WTC11 (cell line): Measurements from ENCODE around the gene STRADA. TPM values are rescaled to one million over a fixed set of nuclear protein-coding genes. Genes with fewer than 3 reads are reported as not detected.
A peak's percentile ranks its signal among the peaks of the same experiment; 100 is the strongest.

Experiments used
- ATAC-seq: fragments of 200-7000 bp; cut with Tn5 transposase; 2 replicates; pipeline ENCODE4 v1.10.0; 2021; ENCODE audit warnings: mild to moderate bottlenecking, moderate library complexity
- CTCF ChIA-PET: fragments of 300-600 bp; sonication (Branson Sonifier 250); formaldehyde crosslinking; loops from one replicate; lab custom pipeline; 2021; ENCODE audit warnings: antibody characterized with exemption; lab: Charles Lee
- POLR2A ChIA-PET: fragments of 350-600 bp; sonication (Branson Sonifier 250); formaldehyde crosslinking; loops from one replicate; lab custom pipeline; 2021; ENCODE audit warnings: antibody characterized with exemption; lab: Charles Lee
- DNase-seq: peaks from one replicate; pipeline ENCODE4 v3.0.0; 2021; ENCODE audit warnings: low spot score
- H3K27ac Mint-ChIP-seq: 2 replicates; pipeline ENCODE4 v1.8.0; 2021; ENCODE audit warnings: mixed read lengths
- H3K27me3 Mint-ChIP-seq: 2 replicates; pipeline ENCODE4 v1.8.0; 2021; ENCODE audit warnings: low read depth, mild to moderate bottlenecking, moderate library complexity, mixed read lengths
- H3K36me3 Mint-ChIP-seq: 2 replicates; pipeline ENCODE4 v1.8.0; 2021; ENCODE audit warnings: mixed read lengths
- H3K4me1 Mint-ChIP-seq: 2 replicates; pipeline ENCODE4 v1.8.0; 2022; ENCODE audit warnings: mixed read lengths
- H3K4me3 Mint-ChIP-seq: 2 replicates; pipeline ENCODE4 v1.8.0; 2021; ENCODE audit warnings: mild to moderate bottlenecking, moderate library complexity, mixed read lengths
- H3K9me3 Mint-ChIP-seq: 2 replicates; pipeline ENCODE4 v1.8.0; 2021; ENCODE audit warnings: mixed read lengths
- ATF1 ChIP-seq: sonication (generic); formaldehyde crosslinking; IDR thresholded peaks from 2 replicates; pipeline ENCODE4 v1.8.1; 2023; ENCODE audit warnings: mild to moderate bottlenecking, moderate library complexity, missing genetic modification reagents
- ATF6 ChIP-seq: sonication (generic); formaldehyde crosslinking; IDR thresholded peaks from 2 replicates; pipeline ENCODE4 v1.8.1; 2023; ENCODE audit warnings: mild to moderate bottlenecking, missing genetic modification reagents
- CBFB ChIP-seq: sonication (generic); formaldehyde crosslinking; IDR thresholded peaks from 2 replicates; pipeline ENCODE4 v1.8.1; 2022; ENCODE audit warnings: mild to moderate bottlenecking, low read depth, missing genetic modification reagents
- FOXK1 ChIP-seq: sonication (generic); formaldehyde crosslinking; IDR thresholded peaks from 2 replicates; pipeline ENCODE4 v1.8.0; 2022; ENCODE audit warnings: mild to moderate bottlenecking, moderate library complexity, missing genetic modification reagents
- FOXP1 ChIP-seq: sonication (generic); formaldehyde crosslinking; IDR thresholded peaks from 2 replicates; pipeline ENCODE4 v1.8.0; 2022; ENCODE audit warnings: missing genetic modification reagents, mild to moderate bottlenecking, moderate library complexity, borderline replicate concordance
- GTF2I ChIP-seq: fragments of 250-450 bp; sonication (Bioruptor Pico); conservative IDR thresholded peaks from 2 replicates; pipeline ENCODE4 v1.4.0; 2021; ENCODE audit warnings: mild to moderate bottlenecking
- HMGA2 ChIP-seq: fragments of 250-450 bp; sonication (Bioruptor Pico); IDR thresholded peaks from 2 replicates; pipeline ENCODE4 v1.4.0; 2021; ENCODE audit warnings: mild to moderate bottlenecking, moderate library complexity
- JAZF1 ChIP-seq: fragments of 250-450 bp; sonication (Bioruptor Pico); IDR thresholded peaks from 2 replicates; pipeline ENCODE4 v1.9.0; 2021; ENCODE audit warnings: moderate library complexity, mild to moderate bottlenecking, inconsistent platforms
- KAT7 ChIP-seq: sonication (generic); formaldehyde crosslinking; IDR thresholded peaks from 2 replicates; pipeline ENCODE4 v1.8.1; 2023; ENCODE audit warnings: missing genetic modification reagents, mild to moderate bottlenecking, borderline replicate concordance
- PRRX2 ChIP-seq: fragments of 250-450 bp; sonication (Bioruptor Pico); IDR thresholded peaks from 2 replicates; pipeline ENCODE4 v1.8.0; 2021; ENCODE audit warnings: mild to moderate bottlenecking
- SP1 ChIP-seq: sonication (generic); formaldehyde crosslinking; conservative IDR thresholded peaks from 2 replicates; pipeline ENCODE4 v1.8.1; 2022; ENCODE audit warnings: missing genetic modification reagents
- TEAD1 ChIP-seq: sonication (generic); formaldehyde crosslinking; IDR thresholded peaks from 2 replicates; pipeline ENCODE4 v1.8.0; 2022; ENCODE audit warnings: mild to moderate bottlenecking, missing genetic modification reagents
- USF2 ChIP-seq: sonication (generic); formaldehyde crosslinking; IDR thresholded peaks from 2 replicates; pipeline ENCODE4 v1.8.1; 2023; ENCODE audit warnings: mild to moderate bottlenecking, missing genetic modification reagents, moderate library complexity
- ZNF138 ChIP-seq: sonication (generic); formaldehyde crosslinking; conservative IDR thresholded peaks from 2 replicates; pipeline ENCODE4 v1.8.1; 2022; ENCODE audit warnings: mild to moderate bottlenecking, moderate library complexity, missing genetic modification reagents
- ZNF219 ChIP-seq: sonication (generic); formaldehyde crosslinking; IDR thresholded peaks from 2 replicates; pipeline ENCODE4 v1.8.0; 2023; ENCODE audit warnings: missing genetic modification reagents, mild to moderate bottlenecking, borderline replicate concordance
- ZNF423 ChIP-seq: fragments of 250-450 bp; sonication (Bioruptor Pico); IDR thresholded peaks from 2 replicates; pipeline ENCODE4 v2.1.2; 2022; ENCODE audit warnings: mild to moderate bottlenecking, moderate library complexity
- total RNA-seq: library from RNA; stranded (reverse); gene quantifications from 3 replicates; pipeline ENCODE4 v1.2.3, GENCODE V29; 2021
- TF ChIP-seq, protein P1 (sequence below): sonication (generic); formaldehyde crosslinking; conservative IDR thresholded peaks from 2 replicates; pipeline ENCODE4 v1.8.1; 2023; ENCODE audit warnings: mild to moderate bottlenecking, low read depth, missing genetic modification reagents, moderate library complexity
- TF ChIP-seq, protein P2 (sequence below): sonication (generic); formaldehyde crosslinking; IDR thresholded peaks from 2 replicates; pipeline ENCODE4 v1.8.0; 2022; ENCODE audit warnings: mild to moderate bottlenecking, missing genetic modification reagents
- TF ChIP-seq, protein P3 (sequence below): fragments of 250-450 bp; sonication (Bioruptor Pico); conservative IDR thresholded peaks from 2 replicates; pipeline ENCODE4 v1.9.0; 2021; ENCODE audit warnings: mild to moderate bottlenecking
- TF ChIP-seq, protein P4 (sequence below): sonication (generic); formaldehyde crosslinking; IDR thresholded peaks from 2 replicates; pipeline ENCODE4 v1.8.1; 2022; ENCODE audit warnings: mild to moderate bottlenecking, moderate library complexity, missing genetic modification reagents

Gene STRADA
- total RNA-seq, 1 experiment from 2014 or later, result 36.6 TPM

GRCh38 chr17:63685041-63685440 is 56.6 kb downstream of the STRADA start:
- Mint-ChIP-seq H3K4me1 (peaks cover 9% of the 10 kb centered on the region), H3K9me3 (no peaks in the 10 kb centered on the region), H3K27me3 (no peaks in the 10 kb centered on the region)
- TF ChIP-seq FOXP1, result no peak
- no peak for TF ChIP-seq PRRX2
- TF ChIP-seq TEAD1 (CRISPR knock-in tag), result no peak
- TF ChIP-seq, protein P1, sequence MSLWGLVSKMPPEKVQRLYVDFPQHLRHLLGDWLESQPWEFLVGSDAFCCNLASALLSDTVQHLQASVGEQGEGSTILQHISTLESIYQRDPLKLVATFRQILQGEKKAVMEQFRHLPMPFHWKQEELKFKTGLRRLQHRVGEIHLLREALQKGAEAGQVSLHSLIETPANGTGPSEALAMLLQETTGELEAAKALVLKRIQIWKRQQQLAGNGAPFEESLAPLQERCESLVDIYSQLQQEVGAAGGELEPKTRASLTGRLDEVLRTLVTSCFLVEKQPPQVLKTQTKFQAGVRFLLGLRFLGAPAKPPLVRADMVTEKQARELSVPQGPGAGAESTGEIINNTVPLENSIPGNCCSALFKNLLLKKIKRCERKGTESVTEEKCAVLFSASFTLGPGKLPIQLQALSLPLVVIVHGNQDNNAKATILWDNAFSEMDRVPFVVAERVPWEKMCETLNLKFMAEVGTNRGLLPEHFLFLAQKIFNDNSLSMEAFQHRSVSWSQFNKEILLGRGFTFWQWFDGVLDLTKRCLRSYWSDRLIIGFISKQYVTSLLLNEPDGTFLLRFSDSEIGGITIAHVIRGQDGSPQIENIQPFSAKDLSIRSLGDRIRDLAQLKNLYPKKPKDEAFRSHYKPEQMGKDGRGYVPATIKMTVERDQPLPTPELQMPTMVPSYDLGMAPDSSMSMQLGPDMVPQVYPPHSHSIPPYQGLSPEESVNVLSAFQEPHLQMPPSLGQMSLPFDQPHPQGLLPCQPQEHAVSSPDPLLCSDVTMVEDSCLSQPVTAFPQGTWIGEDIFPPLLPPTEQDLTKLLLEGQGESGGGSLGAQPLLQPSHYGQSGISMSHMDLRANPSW (CRISPR knock-in tag), result no peak
- no peak for TF ChIP-seq USF2 (CRISPR knock-in tag)
- TF ChIP-seq, all 79 proteins: peak for 0
- ATAC-seq, result no peak
- Mint-ChIP-seq H3K36me3 (peaks cover 13% of the 10 kb centered on the region), H3K4me3 (no peak overlapping the region), H3K27ac (no peak overlapping the region)
- ChIA-PET POLR2A (no interaction called here), CTCF (interaction anchor here (1.1 kb wide), 1 partner anchor 73 kb away, joined by 3 read pairs; no protein-coding TSS in a partner anchor)
- DNase-seq, result no peak

DNA sequence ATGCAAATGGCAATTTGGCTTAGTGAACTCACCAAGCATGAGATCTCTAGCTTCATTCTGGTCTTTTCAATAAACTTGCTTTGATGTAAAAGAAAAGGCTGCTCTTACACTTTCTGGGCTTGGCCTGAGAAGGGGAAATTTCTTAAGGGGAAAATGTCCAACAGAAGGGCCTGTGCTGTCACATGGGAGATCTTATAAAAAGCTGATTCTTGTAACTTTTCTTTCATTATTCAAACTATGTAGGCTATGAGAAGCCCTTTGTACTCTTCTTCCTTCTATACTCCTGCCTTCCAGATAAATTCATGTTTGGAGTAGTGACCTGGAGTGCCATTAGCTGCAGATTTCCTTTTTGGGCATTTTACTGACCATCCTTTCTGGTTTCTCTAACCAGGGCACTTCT is 58.6 kb downstream of the STRADA start:
- TF ChIP-seq PRRX2, result no peak
- H3K27ac Mint-ChIP-seq, result no peak overlapping the region
- no peak for DNase-seq
- H3K36me3 Mint-ChIP-seq, result peaks cover 11% of the 10 kb centered on the region
- ChIA-PET POLR2A (no interaction called here), CTCF (interaction anchor here (0.5 to 1.0 kb wide), 2 partner anchors 12 to 257 kb away, joined by 3 read pairs; no protein-coding TSS in a partner anchor)
- no peak for ATAC-seq
- H3K9me3 Mint-ChIP-seq, result no peaks in the 10 kb centered on the region
- H3K27me3 Mint-ChIP-seq, result no peaks in the 10 kb centered on the region
- no peak overlapping the region for H3K4me3 Mint-ChIP-seq
- H3K4me1 Mint-ChIP-seq, result peaks cover 9% of the 10 kb centered on the region

DNA sequence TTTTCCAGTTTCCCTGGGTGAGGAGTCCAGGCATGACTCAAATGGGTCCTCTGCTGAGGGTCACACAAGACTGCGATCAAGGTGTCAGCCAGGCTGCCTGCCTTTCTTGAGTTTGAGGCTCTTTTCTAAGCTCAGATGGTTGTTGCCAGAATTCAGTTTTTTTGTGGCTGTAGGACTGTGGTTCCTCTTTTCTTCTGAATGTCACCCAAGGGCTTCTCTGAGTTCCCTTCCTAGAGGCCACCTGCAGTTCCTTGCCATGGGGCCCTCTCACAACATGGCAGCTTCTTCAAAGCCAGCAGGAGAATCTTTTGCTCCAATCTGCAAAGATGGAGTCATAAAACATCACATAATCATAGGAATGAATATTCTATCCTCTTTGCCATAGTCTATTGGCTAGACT is 59.2 kb downstream of the STRADA start:
- CTCF ChIA-PET, result interaction anchor here (1.2 to 3.5 kb wide), 4 partner anchors 13 to 257 kb away, joined by 4 to 12 read pairs (median 6); no protein-coding TSS in a partner anchor
- no peak for TF ChIP-seq JAZF1
- no peak for ATAC-seq
- Mint-ChIP-seq H3K36me3 (peaks cover 11% of the 10 kb centered on the region), H3K27ac (no peak overlapping the region), H3K9me3 (no peaks in the 10 kb centered on the region), H3K4me3 (no peak overlapping the region), H3K27me3 (no peaks in the 10 kb centered on the region), H3K4me1 (peaks cover 9% of the 10 kb centered on the region)
- POLR2A ChIA-PET, result no interaction called here
- DNase-seq, result no peak

- H3K4me1 Mint-ChIP-seq, result peaks cover 11% of the 10 kb centered on the region
- ATAC-seq (peak; percentile 29; the same call in 1 of the 2 replicates), DNase-seq (no peak)
- ChIA-PET POLR2A (no interaction called here), CTCF (interaction anchor here (0.7 to 3.5 kb wide), 6 partner anchors 13 to 275 kb away, joined by 3 to 12 read pairs (median 5); no protein-coding TSS in a partner anchor)
- H3K4me3 Mint-ChIP-seq, result no peak overlapping the region
- H3K36me3 Mint-ChIP-seq, result peaks cover 11% of the 10 kb centered on the region
- TF ChIP-seq KAT7 (no peak), SP1 (CRISPR knock-in tag) (no peak), ATF1 (CRISPR knock-in tag) (no peak), HMGA2 (no peak), FOXP1 (no peak), CBFB (CRISPR knock-in tag) (no peak), ATF6 (CRISPR knock-in tag) (no peak), GTF2I (CRISPR knock-in tag) (no peak), FOXK1 (CRISPR knock-in tag) (no peak), ZNF423 (CRISPR knock-in tag) (no peak), ZNF219 (CRISPR knock-in tag) (no peak), ZNF138 (CRISPR knock-in tag) (no peak)
- TF ChIP-seq, protein P2, sequence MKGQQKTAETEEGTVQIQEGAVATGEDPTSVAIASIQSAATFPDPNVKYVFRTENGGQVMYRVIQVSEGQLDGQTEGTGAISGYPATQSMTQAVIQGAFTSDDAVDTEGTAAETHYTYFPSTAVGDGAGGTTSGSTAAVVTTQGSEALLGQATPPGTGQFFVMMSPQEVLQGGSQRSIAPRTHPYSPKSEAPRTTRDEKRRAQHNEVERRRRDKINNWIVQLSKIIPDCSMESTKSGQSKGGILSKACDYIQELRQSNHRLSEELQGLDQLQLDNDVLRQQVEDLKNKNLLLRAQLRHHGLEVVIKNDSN (CRISPR knock-in tag), result no peak
- TF ChIP-seq, protein P3, sequence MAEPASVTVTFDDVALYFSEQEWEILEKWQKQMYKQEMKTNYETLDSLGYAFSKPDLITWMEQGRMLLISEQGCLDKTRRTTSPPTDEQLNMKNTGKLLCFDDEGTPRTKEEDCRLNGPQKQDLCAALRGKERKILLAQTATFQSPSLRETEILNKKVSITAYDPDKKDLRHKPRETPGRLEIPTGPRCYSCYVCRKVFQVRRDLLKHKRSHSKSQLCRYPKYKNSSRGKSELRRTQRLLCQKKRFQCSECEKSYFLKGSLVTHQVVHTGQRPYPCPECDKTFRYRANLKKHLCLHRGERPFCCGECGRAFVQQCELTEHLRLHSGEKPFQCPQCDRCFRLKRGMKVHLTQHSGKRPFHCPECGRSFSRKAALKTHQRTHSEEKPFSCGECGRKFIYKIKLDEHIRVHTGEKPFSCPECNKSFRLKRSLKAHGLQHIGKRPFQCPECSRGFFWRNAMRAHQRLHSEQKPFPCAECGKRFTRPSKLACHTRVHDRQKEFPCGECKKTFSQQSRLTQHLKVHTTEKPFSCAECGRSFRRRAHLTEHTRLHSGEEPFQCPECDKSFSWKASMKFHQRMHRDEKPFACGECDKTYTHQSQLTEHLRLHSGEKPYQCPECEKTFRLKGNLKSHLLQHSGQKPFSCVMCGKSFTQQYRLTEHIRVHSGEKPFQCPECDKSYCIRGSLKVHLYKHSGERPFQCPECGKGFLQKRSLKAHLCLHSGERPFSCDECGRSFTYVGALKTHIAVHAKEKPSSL, result no peak
- TF ChIP-seq, protein P4, sequence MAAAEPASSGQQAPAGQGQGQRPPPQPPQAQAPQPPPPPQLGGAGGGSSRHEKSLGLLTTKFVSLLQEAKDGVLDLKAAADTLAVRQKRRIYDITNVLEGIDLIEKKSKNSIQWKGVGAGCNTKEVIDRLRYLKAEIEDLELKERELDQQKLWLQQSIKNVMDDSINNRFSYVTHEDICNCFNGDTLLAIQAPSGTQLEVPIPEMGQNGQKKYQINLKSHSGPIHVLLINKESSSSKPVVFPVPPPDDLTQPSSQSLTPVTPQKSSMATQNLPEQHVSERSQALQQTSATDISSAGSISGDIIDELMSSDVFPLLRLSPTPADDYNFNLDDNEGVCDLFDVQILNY, result no peak
- H3K9me3 Mint-ChIP-seq, result no peaks in the 10 kb centered on the region
- no peaks in the 10 kb centered on the region for H3K27me3 Mint-ChIP-seq
- H3K27ac Mint-ChIP-seq, result no peak overlapping the region
Observed at GRCh38 chr17:63681530-63681929, 60.1 kb downstream of the STRADA start.
